Vagina (tissue), 2 donors: ENCODE data around the gene CDKN2B. TPM values are rescaled to one million over a fixed set of nuclear protein-coding genes. Genes with fewer than 3 reads are reported as not detected.

Experiments used
- DNase-seq, 2 donors: peaks; one replicate each; pipeline ENCODE4 v3.0.0-alpha.2; 2017; ENCODE audit errors: extremely low spot score in 2 of 2
- H3K27ac ChIP-seq: fragments of 200-600 bp; sonication (generic); one replicate; pipeline ENCODE4 v1.5.1; 2019
- H3K27me3 ChIP-seq: fragments of 200-600 bp; sonication (generic); one replicate; pipeline ENCODE4 v1.5.1; 2019
- H3K36me3 ChIP-seq, 2 donors: fragments of 200-600 bp; sonication (generic); one replicate each; pipeline ENCODE4 v1.5.1; 2017 to 2019
- H3K4me1 ChIP-seq: fragments of 200-600 bp; sonication (generic); one replicate; pipeline ENCODE4 v1.5.1; 2019
- H3K4me3 ChIP-seq, 2 donors: fragments of 200-600 bp; sonication (generic); 1 replicate in 1 of 2; 2 replicates in 1 of 2; pipeline ENCODE4 v1.5.1; 2016 to 2019
- H3K9me3 ChIP-seq: fragments of 200-600 bp; sonication (generic); one replicate; pipeline ENCODE4 v1.5.1; 2019
- CTCF ChIP-seq, 3 experiments: fragments of 450-650 bp in 2 of 3; fragments of 200-600 bp in 1 of 3; sonication (generic) in 1 of 3; IDR thresholded peaks; one replicate each; pipeline ENCODE4 v1.5.1; 2017 to 2019; ENCODE audit warnings: antibody characterized with exemption in 3 of 3, mild to moderate bottlenecking in 2 of 3, moderate library complexity in 2 of 3
- POLR2A ChIP-seq, 2 donors: fragments of 450-650 bp; IDR thresholded peaks; one replicate each; pipeline ENCODE4 v1.6.1; 2017; ENCODE audit warnings: antibody characterized with exemption in 2 of 2, mild to moderate bottlenecking in 2 of 2, moderate library complexity in 2 of 2
- POLR2AphosphoS5 ChIP-seq, 2 donors: sonication (generic); formaldehyde crosslinking; IDR thresholded peaks; one replicate each; pipeline ENCODE4 v1.9.0; 2017; ENCODE audit warnings: antibody characterized with exemption in 2 of 2, mild to moderate bottlenecking in 2 of 2, low read depth in 1 of 2; ENCODE audit not compliant: insufficient read depth in 1 of 2
- intact Hi-C: fragments of 100-400 bp; cut with DNase I; formaldehyde crosslinking; loops from one replicate; pipeline ENCODE4 v1.15.1; 2023
- total RNA-seq: library from RNA; depleted of rRNA; stranded (reverse); fragments of >200 nt; gene quantifications from one replicate; pipeline ENCODE4 v1.2.3, GENCODE V29; 2016

CDKN2B gene
- total RNA-seq, 1 donor from 2014 or later = 67.0 TPM

GRCh38 chr9:22054076-22054475 lies 45.0 kb upstream of the CDKN2B start:
- Histone ChIP-seq H3K36me3 (no peaks in the 10 kb centered on the region), H3K4me3 (no peak overlapping the region), H3K9me3 (no peaks in the 10 kb centered on the region), H3K27me3 (no peaks in the 10 kb centered on the region), H3K4me1 (no peaks in the 10 kb centered on the region), H3K27ac (no peak overlapping the region)
- intact Hi-C loops = no loop called here
- TF ChIP-seq POLR2A (IDR thresholded peaks at IDR 0.05) (no peak), POLR2AphosphoS5 (IDR thresholded peaks at IDR 0.05; ENCODE audit: insufficient read depth in 1 of 2, low read depth in 1 of 2) (no peak), CTCF (IDR thresholded peaks at IDR 0.05) (no peak)
- no peak for DNase-seq

GRCh38 chr9:22053178-22053577 lies 44.1 kb upstream of the CDKN2B start:
- Histone ChIP-seq H3K9me3 (no peaks in the 10 kb centered on the region), H3K27me3 (no peaks in the 10 kb centered on the region), H3K4me1 (no peaks in the 10 kb centered on the region), H3K4me3 (no peak overlapping the region), H3K36me3 (no peaks in the 10 kb centered on the region), H3K27ac (no peak overlapping the region)
- intact Hi-C loops = no loop called here
- TF ChIP-seq POLR2A (IDR thresholded peaks at IDR 0.05) (no peak), CTCF (IDR thresholded peaks at IDR 0.05) (no peak), POLR2AphosphoS5 (IDR thresholded peaks at IDR 0.05; ENCODE audit: insufficient read depth in 1 of 2, low read depth in 1 of 2) (no peak)
- DNase-seq = no peak

DNA sequence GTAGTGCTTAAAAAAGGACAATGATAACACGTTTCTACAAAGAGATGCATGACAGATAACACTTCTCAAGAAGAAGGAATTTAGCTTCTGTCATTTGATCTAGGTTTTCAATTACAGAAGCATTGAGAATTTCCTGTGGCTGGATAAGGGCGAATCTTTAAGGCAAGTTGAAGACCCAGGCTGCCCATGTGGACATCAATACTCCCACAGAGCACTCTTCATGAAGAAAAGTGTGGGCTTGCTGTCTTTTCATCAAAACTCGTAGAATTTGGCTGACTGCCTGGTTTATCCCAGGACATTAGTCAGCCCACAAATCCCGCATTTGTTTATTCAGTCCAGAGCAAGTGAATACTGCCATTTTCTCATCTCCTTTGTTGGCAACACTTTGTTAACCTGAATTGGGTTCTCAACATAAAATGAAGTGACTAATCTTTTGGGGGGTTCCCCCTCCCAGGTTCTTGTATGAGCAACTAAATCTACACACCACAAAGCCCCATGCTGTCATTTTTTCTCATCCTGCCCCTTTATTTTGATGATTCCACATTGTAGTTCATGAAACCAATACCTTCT lies 43.4 kb upstream of the CDKN2B start:
- Histone ChIP-seq H3K4me1 (no peaks in the 10 kb centered on the region), H3K4me3 (no peak overlapping the region), H3K9me3 (no peaks in the 10 kb centered on the region), H3K27me3 (no peaks in the 10 kb centered on the region), H3K27ac (no peak overlapping the region), H3K36me3 (no peaks in the 10 kb centered on the region)
- intact Hi-C loops = no loop called here
- TF ChIP-seq POLR2AphosphoS5 (IDR thresholded peaks at IDR 0.05; ENCODE audit: insufficient read depth in 1 of 2, low read depth in 1 of 2) (no peak), CTCF (IDR thresholded peaks at IDR 0.05) (no peak), POLR2A (IDR thresholded peaks at IDR 0.05) (no peak)
- DNase-seq = no peak

DNA sequence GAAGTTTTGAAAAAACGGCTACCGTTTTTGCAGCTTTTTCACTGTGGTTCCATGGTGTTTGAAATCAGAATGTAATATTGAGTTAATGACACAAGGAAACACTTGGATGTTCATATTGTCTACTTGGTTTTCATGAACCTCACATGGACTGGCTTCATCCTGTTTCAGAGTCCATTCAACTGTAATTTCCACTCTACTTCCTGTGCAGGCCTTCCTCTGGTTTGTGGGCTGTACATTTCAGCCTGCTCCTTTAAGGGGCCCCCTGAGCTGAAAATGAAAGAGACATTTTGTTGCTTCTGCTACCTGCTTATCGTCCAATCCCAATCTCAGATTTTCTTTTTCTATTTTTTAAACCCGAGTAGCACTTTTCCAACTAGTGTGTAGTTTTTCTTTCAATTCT lies 41.8 kb upstream of the CDKN2B start:
- Histone ChIP-seq H3K9me3 (no peaks in the 10 kb centered on the region), H3K27me3 (no peaks in the 10 kb centered on the region), H3K4me3 (no peak overlapping the region), H3K36me3 (no peaks in the 10 kb centered on the region), H3K27ac (no peak overlapping the region), H3K4me1 (no peaks in the 10 kb centered on the region)
- no peak for DNase-seq
- intact Hi-C loops = no loop called here
- TF ChIP-seq POLR2A (IDR thresholded peaks at IDR 0.05) (no peak), CTCF (IDR thresholded peaks at IDR 0.05) (no peak), POLR2AphosphoS5 (IDR thresholded peaks at IDR 0.05; ENCODE audit: insufficient read depth in 1 of 2, low read depth in 1 of 2) (no peak)

GRCh38 chr9:22049411-22049810 lies 40.3 kb upstream of the CDKN2B start:
- TF ChIP-seq POLR2AphosphoS5 (IDR thresholded peaks at IDR 0.05; ENCODE audit: insufficient read depth in 1 of 2, low read depth in 1 of 2) (no peak), POLR2A (IDR thresholded peaks at IDR 0.05) (no peak), CTCF (IDR thresholded peaks at IDR 0.05) (no peak)
- no peak for DNase-seq

More at GRCh38 chr9:22049411-22049810, 40.3 kb upstream of the CDKN2B start:
- H3K9me3 ChIP-seq = no peaks in the 10 kb centered on the region
- no peak overlapping the region for H3K27ac ChIP-seq
- no peaks in the 10 kb centered on the region for H3K4me1 ChIP-seq
- intact Hi-C loops = no loop called here
- no peaks in the 10 kb centered on the region for H3K36me3 ChIP-seq
- no peaks in the 10 kb centered on the region for H3K27me3 ChIP-seq
- no peak overlapping the region for H3K4me3 ChIP-seq
